ENCODE measurements around the gene MANEAL.

GRCh38 chr1:37767488-37767887 lies 26.2 kb upstream of the MANEAL start:
- TF ChIP-seq, protein P1, sequence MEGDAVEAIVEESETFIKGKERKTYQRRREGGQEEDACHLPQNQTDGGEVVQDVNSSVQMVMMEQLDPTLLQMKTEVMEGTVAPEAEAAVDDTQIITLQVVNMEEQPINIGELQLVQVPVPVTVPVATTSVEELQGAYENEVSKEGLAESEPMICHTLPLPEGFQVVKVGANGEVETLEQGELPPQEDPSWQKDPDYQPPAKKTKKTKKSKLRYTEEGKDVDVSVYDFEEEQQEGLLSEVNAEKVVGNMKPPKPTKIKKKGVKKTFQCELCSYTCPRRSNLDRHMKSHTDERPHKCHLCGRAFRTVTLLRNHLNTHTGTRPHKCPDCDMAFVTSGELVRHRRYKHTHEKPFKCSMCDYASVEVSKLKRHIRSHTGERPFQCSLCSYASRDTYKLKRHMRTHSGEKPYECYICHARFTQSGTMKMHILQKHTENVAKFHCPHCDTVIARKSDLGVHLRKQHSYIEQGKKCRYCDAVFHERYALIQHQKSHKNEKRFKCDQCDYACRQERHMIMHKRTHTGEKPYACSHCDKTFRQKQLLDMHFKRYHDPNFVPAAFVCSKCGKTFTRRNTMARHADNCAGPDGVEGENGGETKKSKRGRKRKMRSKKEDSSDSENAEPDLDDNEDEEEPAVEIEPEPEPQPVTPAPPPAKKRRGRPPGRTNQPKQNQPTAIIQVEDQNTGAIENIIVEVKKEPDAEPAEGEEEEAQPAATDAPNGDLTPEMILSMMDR (tag by site-specific recombination; IDR thresholded peaks at IDR 0.05), result no peak
- TF ChIP-seq ZNF785 (tag by site-specific recombination; IDR thresholded peaks at IDR 0.05), result no peak
- no peak for TF ChIP-seq ZNF404 (tag by site-specific recombination; IDR thresholded peaks at IDR 0.05)
- TF ChIP-seq ZNF354C (tag by site-specific recombination; IDR thresholded peaks at IDR 0.05; ENCODE audit: borderline replicate concordance, low read depth), result no peak
- TF ChIP-seq, protein P2, sequence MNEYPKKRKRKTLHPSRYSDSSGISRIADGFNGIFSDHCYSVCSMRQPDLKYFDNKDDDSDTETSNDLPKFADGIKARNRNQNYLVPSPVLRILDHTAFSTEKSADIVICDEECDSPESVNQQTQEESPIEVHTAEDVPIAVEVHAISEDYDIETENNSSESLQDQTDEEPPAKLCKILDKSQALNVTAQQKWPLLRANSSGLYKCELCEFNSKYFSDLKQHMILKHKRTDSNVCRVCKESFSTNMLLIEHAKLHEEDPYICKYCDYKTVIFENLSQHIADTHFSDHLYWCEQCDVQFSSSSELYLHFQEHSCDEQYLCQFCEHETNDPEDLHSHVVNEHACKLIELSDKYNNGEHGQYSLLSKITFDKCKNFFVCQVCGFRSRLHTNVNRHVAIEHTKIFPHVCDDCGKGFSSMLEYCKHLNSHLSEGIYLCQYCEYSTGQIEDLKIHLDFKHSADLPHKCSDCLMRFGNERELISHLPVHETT (tag by site-specific recombination; IDR thresholded peaks at IDR 0.05), result no peak
- no peak for TF ChIP-seq ZNF558 (tag by site-specific recombination; IDR thresholded peaks at IDR 0.05)
- no peak for TF ChIP-seq ZBTB21 (tag by site-specific recombination; IDR thresholded peaks at IDR 0.05)
- TF ChIP-seq YY1 (tag by site-specific recombination; IDR thresholded peaks at IDR 0.05), result no peak
- no peak for TF ChIP-seq ZNF48 (tag by site-specific recombination; IDR thresholded peaks at IDR 0.05)
- no peak for TF ChIP-seq ZNF626 (tag by site-specific recombination; IDR thresholded peaks at IDR 0.05)
- TF ChIP-seq, protein P3, sequence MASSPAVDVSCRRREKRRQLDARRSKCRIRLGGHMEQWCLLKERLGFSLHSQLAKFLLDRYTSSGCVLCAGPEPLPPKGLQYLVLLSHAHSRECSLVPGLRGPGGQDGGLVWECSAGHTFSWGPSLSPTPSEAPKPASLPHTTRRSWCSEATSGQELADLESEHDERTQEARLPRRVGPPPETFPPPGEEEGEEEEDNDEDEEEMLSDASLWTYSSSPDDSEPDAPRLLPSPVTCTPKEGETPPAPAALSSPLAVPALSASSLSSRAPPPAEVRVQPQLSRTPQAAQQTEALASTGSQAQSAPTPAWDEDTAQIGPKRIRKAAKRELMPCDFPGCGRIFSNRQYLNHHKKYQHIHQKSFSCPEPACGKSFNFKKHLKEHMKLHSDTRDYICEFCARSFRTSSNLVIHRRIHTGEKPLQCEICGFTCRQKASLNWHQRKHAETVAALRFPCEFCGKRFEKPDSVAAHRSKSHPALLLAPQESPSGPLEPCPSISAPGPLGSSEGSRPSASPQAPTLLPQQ (tag by site-specific recombination; IDR thresholded peaks at IDR 0.05), result no peak
- no peak for TF ChIP-seq ZNF629 (tag by site-specific recombination; IDR thresholded peaks at IDR 0.05)
